GM19025 (cell line): ENCODE measurements around the gene DLG2.
"Not testable (repeated sequence)": the region's sequence is repeated elsewhere in the genome, so short reads cannot be mapped to it uniquely, and the experiment has no call there.

Experiments used
- ATAC-seq: cut with Tn5 transposase; IDR thresholded peaks from one replicate; pipeline ENCODE4 v1.9.1; 2021; ENCODE audit warnings: mild to moderate bottlenecking, low read depth, moderate library complexity; ENCODE audit not compliant: unreplicated experiment

DLG2 gene

GRCh38 chr11:83746921-83747585 is 1880.1 kb downstream of the DLG2 start:
- ATAC-seq, result no peak

GRCh38 chr11:83744620-83745192 is 1882.4 kb downstream of the DLG2 start:
- no peak for ATAC-seq

GRCh38 chr11:83736684-83737083 is 1890.5 kb downstream of the DLG2 start:
- no peak for ATAC-seq

GRCh38 chr11:83734120-83734519 is 1893.0 kb downstream of the DLG2 start:
- ATAC-seq, result no peak

GRCh38 chr11:83731288-83731687 is 1895.9 kb downstream of the DLG2 start:
- not testable (repeated sequence) for ATAC-seq

- ATAC-seq, result no peak
Measured at GRCh38 chr11:83728281-83728680, 1898.9 kb downstream of the DLG2 start.

- ATAC-seq, result no peak
Measured at GRCh38 chr11:83727251-83727650, 1899.9 kb downstream of the DLG2 start.

- ATAC-seq, result no peak
Measured at GRCh38 chr11:83726316-83726715, 1900.8 kb downstream of the DLG2 start.

GRCh38 chr11:83725728-83726127 is 1901.4 kb downstream of the DLG2 start:
- ATAC-seq, result no peak

GRCh38 chr11:83725269-83725560 is 1901.9 kb downstream of the DLG2 start:
- no peak for ATAC-seq

- ATAC-seq, result no peak
Measured at GRCh38 chr11:83723999-83724398, 1903.1 kb downstream of the DLG2 start.

GRCh38 chr11:83722392-83723119 is 1904.6 kb downstream of the DLG2 start:
- ATAC-seq, result no peak

- no peak for ATAC-seq
Measured at GRCh38 chr11:83721263-83721662, 1905.9 kb downstream of the DLG2 start.

- no peak for ATAC-seq
Measured at GRCh38 chr11:83720675-83721074, 1906.5 kb downstream of the DLG2 start.

GRCh38 chr11:83717537-83717936 is 1909.6 kb downstream of the DLG2 start:
- no peak for ATAC-seq

- ATAC-seq, result no peak
Measured at GRCh38 chr11:83715927-83716535, 1911.1 kb downstream of the DLG2 start.

- ATAC-seq, result no peak
Measured at GRCh38 chr11:83713708-83714107, 1913.4 kb downstream of the DLG2 start.

- no peak for ATAC-seq
Measured at GRCh38 chr11:83711106-83711527, 1916.0 kb downstream of the DLG2 start.

- no peak for ATAC-seq
Measured at GRCh38 chr11:83709434-83709833, 1917.7 kb downstream of the DLG2 start.

- ATAC-seq, result no peak
Measured at GRCh38 chr11:83706566-83706965, 1920.6 kb downstream of the DLG2 start.

GRCh38 chr11:83702796-83703195 is 1924.3 kb downstream of the DLG2 start:
- ATAC-seq, result no peak

GRCh38 chr11:83697518-83697917 is 1929.6 kb downstream of the DLG2 start:
- no peak for ATAC-seq
